BJ (cell line): ENCODE measurements around the gene BARX1. TPM values are rescaled to one million over a fixed set of nuclear protein-coding genes. Genes with fewer than 3 reads are reported as not detected.

Experiments used
- CTCF ChIA-PET: fragments of 350-600 bp; formaldehyde crosslinking; extraction: SDS; loops from one replicate; lab custom pipeline; 2021; ENCODE audit warnings: antibody characterized with exemption, inconsistent platforms; lab: Yijun Ruan, JAX
- POLR2A ChIA-PET: fragments of 300-600 bp; sonication (Branson Sonifier 250); formaldehyde crosslinking; extraction: SDS; loops from one replicate; lab custom pipeline; 2021; ENCODE audit warnings: antibody characterized with exemption; lab: Charles Lee
- DNase-seq: peaks from one replicate; pipeline ENCODE4 v3.0.0-alpha.2; 2011; ENCODE audit warnings: low read depth
- H3K27me3 ChIP-seq: 2 replicates; pipeline ENCODE4 v1.6.0; 2011; ENCODE audit warnings: low read length; ENCODE audit not compliant: control insufficient read depth, insufficient read depth
- H3K36me3 ChIP-seq: 2 replicates; pipeline ENCODE4 v1.5.1; 2011; ENCODE audit warnings: low read length; ENCODE audit not compliant: control insufficient read depth, insufficient read depth
- H3K4me3 ChIP-seq: 2 replicates; pipeline ENCODE4 v1.5.1; 2011; ENCODE audit warnings: low read depth, mild to moderate bottlenecking, control low read depth, low read length
- polyA plus RNA-seq: library from polyadenylated mRNA; depleted of rRNA; stranded (reverse); fragments of >200 nt; gene quantifications from 2 replicates; pipeline ENCODE4 v1.2.3, GENCODE V29; 2011
- TF ChIP-seq, protein P1 (sequence below): IDR thresholded peaks from 2 replicates; pipeline ENCODE4 v1.5.1; 2011; ENCODE audit warnings: low read depth, mild to moderate bottlenecking, control low read depth, inconsistent platforms, low read length, moderate library complexity; ENCODE audit not compliant: insufficient read depth

Gene BARX1
- polyA plus RNA-seq, 1 experiment = not detected

DNA sequence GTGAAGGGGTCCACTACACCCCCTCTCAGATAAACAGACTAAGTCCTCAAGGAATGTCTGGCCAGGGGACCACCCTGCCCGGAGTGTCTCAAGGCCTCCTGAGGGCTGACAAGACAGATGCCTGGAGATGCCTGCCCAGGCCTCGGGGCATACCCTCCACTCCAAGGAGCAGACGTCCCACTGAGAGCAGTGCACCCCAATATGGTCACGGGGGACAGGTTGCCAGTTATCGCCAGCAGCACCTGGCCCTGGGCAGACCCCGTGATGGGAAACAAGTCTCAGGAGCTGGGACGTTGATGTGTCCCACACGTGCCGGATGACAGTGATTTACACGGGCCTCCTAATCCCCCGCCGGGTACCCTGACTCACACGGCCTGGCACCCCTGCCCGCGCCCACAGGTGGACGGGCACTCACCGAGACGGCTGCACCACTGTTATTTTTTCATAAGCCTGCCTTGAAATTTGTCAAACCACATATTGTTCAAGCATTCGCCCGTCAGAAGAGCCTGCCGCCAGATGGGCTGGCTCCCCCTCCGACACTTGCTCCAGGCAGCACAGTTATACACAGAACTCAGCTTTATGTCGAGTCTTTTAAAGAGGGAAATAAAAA is 43.9 kb downstream of the BARX1 start:
- no peak for DNase-seq
- no peaks in the 10 kb centered on the region for H3K27me3 ChIP-seq
- no peaks in the 10 kb centered on the region for H3K36me3 ChIP-seq
- H3K4me3 ChIP-seq = no peak overlapping the region
- TF ChIP-seq, protein P1, sequence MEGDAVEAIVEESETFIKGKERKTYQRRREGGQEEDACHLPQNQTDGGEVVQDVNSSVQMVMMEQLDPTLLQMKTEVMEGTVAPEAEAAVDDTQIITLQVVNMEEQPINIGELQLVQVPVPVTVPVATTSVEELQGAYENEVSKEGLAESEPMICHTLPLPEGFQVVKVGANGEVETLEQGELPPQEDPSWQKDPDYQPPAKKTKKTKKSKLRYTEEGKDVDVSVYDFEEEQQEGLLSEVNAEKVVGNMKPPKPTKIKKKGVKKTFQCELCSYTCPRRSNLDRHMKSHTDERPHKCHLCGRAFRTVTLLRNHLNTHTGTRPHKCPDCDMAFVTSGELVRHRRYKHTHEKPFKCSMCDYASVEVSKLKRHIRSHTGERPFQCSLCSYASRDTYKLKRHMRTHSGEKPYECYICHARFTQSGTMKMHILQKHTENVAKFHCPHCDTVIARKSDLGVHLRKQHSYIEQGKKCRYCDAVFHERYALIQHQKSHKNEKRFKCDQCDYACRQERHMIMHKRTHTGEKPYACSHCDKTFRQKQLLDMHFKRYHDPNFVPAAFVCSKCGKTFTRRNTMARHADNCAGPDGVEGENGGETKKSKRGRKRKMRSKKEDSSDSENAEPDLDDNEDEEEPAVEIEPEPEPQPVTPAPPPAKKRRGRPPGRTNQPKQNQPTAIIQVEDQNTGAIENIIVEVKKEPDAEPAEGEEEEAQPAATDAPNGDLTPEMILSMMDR = no peak
- CTCF ChIA-PET = no interaction called here
- POLR2A ChIA-PET = no interaction called here

DNA sequence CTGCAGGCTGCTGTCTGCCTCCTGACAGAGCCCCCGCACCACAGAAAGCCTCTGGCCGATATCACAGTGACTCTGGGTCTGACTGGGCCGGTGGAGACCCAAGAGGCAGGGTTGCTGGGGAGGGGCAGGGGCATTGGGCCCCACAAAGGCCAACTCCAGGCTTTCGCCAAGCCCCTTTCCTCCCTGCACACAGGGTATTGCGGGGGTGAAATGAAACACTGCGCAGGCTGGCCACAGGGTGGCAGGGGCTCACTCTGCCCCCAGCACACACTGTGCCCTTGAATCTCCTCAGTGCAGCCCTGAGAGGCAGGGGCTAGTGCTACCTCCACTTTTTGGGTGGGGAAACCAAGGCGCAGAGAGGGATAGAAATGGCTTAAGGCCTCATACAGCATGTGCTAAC is 44.6 kb downstream of the BARX1 start:
- Histone ChIP-seq H3K4me3 (no peak overlapping the region), H3K27me3 (no peaks in the 10 kb centered on the region), H3K36me3 (no peaks in the 10 kb centered on the region)
- no peak for DNase-seq
- TF ChIP-seq, protein P1 = no peak
- POLR2A ChIA-PET = no interaction called here
- CTCF ChIA-PET = no interaction called here

DNA sequence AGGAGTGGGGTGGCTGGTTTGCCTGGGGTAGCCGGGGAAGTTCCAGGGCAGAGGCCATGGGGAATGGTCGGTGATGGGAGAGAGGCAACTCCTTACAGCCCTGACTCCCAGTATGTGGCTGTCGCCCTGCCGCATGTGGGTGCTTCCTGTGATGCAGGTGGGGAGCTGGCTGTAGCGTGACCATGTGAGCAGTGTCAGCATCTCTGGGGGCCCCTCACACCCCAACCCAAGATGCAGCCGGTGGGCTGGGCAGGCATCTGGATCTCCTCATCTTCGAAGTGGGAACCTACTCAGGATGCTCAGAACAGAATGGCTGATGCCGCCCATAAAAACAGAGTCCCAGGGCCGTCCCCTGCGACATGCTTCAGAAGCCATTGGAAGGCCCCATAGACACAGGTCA is 45.0 kb downstream of the BARX1 start:
- DNase-seq = no peak
- H3K36me3 ChIP-seq = no peaks in the 10 kb centered on the region
- TF ChIP-seq, protein P1 = no peak

DNA sequence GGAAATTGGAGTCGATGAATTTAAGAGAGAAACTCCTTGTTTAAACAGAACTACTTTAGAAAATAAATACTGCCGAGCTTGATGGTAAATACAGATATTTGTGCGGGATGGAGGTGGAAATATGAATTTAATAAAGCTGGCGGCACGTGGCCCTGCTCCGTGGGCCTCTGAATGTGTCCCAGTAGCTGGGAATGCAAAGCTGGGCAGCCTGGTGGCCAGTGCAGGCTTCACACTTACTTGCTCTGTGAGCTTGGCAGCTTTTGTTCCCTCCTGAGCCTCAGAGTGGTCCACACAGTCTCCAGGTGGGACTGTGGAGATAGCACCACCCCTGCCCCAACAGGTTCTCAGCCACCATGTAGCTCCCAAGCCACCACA is 45.9 kb downstream of the BARX1 start:
- POLR2A ChIA-PET = no interaction called here
- H3K27me3 ChIP-seq = no peaks in the 10 kb centered on the region
- H3K36me3 ChIP-seq = no peaks in the 10 kb centered on the region
- CTCF ChIA-PET = interaction anchor here (0.8 kb wide), 1 partner anchor 84 kb away, joined by 3 read pairs; no protein-coding TSS in a partner anchor
- no peak overlapping the region for H3K4me3 ChIP-seq
- TF ChIP-seq, protein P1 = no peak
- DNase-seq = no peak

More for the DNA sequence above, 45.0 kb downstream of the BARX1 start:
- Histone ChIP-seq H3K27me3 (no peaks in the 10 kb centered on the region), H3K4me3 (no peak overlapping the region)
- ChIA-PET CTCF (no interaction called here), POLR2A (no interaction called here)

DNA sequence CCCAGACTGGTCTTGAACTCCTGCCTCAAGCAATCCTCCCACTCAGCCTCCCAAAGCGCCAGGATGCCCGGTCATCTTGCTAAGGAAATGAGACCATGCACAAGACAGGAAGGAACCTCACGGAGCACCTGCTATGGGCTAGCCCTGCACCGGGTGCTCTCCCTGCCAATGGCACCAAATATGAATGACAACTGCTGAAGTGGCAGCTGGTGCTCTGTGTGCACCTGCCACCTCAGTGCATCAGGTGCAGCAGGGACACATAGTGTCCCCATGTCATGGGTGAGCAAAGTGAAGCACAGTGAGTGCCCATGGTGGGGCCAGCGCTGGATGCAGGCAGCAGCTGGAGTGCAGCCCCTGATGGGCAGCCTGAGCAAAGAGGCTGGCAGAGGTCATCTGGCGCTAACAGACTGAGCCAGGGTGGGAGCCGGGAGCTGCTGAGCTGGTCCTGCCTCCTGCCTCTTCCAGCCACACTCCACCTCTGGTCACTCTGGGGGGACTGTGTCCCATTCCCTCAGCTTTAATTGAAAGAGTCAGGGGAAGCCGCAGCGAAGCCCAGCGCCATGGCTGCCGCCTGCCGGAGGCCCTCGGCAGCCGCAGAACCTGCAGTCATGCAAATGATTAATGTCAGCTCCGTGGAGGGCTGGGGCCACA is 46.4 kb downstream of the BARX1 start:
- Histone ChIP-seq H3K36me3 (no peaks in the 10 kb centered on the region), H3K27me3 (no peaks in the 10 kb centered on the region), H3K4me3 (no peak overlapping the region)
- TF ChIP-seq, protein P1 = no peak
- POLR2A ChIA-PET = no interaction called here
- CTCF ChIA-PET = interaction anchor here (0.8 kb wide), 1 partner anchor 84 kb away, joined by 3 read pairs; no protein-coding TSS in a partner anchor
- no peak for DNase-seq
